NT2/D1 (cell line): ENCODE data around the gene HS6ST2.

Experiments used
- SUZ12 ChIP-seq: IDR thresholded peaks from 2 replicates; pipeline ENCODE4 v1.6.1; 2011; ENCODE audit not compliant: insufficient read length, insufficient read depth; ENCODE audit errors: extremely low read depth
- YY1 ChIP-seq: IDR thresholded peaks from 2 replicates; pipeline ENCODE4 v1.6.1; 2011; ENCODE audit not compliant: insufficient read length, insufficient read depth
- ZNF274 ChIP-seq: IDR thresholded peaks from 2 replicates; pipeline ENCODE4 v1.6.1; 2011; ENCODE audit warnings: mild to moderate bottlenecking, low read depth, low read length

GRCh38 chrX:132744470-132744869, 214.0 kb downstream of the HS6ST2 start:
- TF ChIP-seq YY1 (no peak), ZNF274 (no peak), SUZ12 (no peak)
